ENCODE data around the gene FGF7. TPM values are rescaled to one million over a fixed set of nuclear protein-coding genes. Genes with fewer than 3 reads are reported as not detected.
"Not testable (repeated sequence)": the region's sequence is repeated elsewhere in the genome, so short reads cannot be mapped to it uniquely, and the experiment has no call there.

Gene FGF7
- total RNA-seq, 2 experiments from 2014 or later, result not detected

DNA sequence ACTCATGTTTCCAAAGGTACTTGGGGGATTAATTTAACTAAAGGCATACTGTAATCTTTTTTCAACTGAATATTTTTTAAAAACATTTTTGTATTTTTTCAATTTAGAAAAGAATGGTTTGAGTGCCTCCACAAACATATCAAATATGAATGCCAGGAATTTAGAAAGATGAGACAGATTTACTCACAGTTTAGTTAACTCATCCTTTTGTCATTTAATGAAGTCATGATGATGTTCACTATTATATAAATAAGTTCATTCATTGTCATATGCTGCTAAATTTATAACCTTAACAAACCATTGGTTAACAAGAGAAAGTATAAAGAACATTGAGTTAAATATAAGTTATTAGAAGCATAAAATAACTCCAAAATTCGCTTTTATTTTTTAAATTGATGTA is 50.0 kb downstream of the FGF7 start:
- Histone ChIP-seq H3K27me3 (ENCODE audit: control insufficient read depth in 1 of 2, insufficient read depth in 2 of 2, low read length in 2 of 2) (no peaks in the 10 kb centered on the region), H3K36me3 (ENCODE audit: insufficient read depth, low read length) (no peaks in the 10 kb centered on the region), H3K4me1 (ENCODE audit: insufficient read depth, low read length) (no peaks in the 10 kb centered on the region), H3K4me3 (ENCODE audit: low read length) (no peak overlapping the region), H3K9me3 (ENCODE audit: control insufficient read depth in 1 of 2, insufficient read depth in 1 of 2, low read length in 2 of 2) (no peaks in the 10 kb centered on the region), H3K27ac (ENCODE audit: low read depth in 1 of 2, low read length in 2 of 2) (no peak overlapping the region)
- no peaks in the 10 kb centered on the region for H3K9me3 Mint-ChIP-seq
- H3K27me3 Mint-ChIP-seq, result no peaks in the 10 kb centered on the region
- CTCF ChIA-PET, result no interaction called here
- H3K4me3 Mint-ChIP-seq, result no peak overlapping the region
- H3K27ac Mint-ChIP-seq, result no peak overlapping the region
- TF ChIP-seq, protein P1, sequence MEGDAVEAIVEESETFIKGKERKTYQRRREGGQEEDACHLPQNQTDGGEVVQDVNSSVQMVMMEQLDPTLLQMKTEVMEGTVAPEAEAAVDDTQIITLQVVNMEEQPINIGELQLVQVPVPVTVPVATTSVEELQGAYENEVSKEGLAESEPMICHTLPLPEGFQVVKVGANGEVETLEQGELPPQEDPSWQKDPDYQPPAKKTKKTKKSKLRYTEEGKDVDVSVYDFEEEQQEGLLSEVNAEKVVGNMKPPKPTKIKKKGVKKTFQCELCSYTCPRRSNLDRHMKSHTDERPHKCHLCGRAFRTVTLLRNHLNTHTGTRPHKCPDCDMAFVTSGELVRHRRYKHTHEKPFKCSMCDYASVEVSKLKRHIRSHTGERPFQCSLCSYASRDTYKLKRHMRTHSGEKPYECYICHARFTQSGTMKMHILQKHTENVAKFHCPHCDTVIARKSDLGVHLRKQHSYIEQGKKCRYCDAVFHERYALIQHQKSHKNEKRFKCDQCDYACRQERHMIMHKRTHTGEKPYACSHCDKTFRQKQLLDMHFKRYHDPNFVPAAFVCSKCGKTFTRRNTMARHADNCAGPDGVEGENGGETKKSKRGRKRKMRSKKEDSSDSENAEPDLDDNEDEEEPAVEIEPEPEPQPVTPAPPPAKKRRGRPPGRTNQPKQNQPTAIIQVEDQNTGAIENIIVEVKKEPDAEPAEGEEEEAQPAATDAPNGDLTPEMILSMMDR (IDR thresholded peaks at IDR 0.05), result no peak
- DNase-seq (no peak), ATAC-seq (ENCODE audit: poor library complexity) (no peak)
- no peaks in the 10 kb centered on the region for H3K36me3 Mint-ChIP-seq (ENCODE audit: low read depth)
- no peaks in the 10 kb centered on the region for H3K4me1 Mint-ChIP-seq (ENCODE audit: low read depth)
- intact Hi-C loops (cut with DNase I, micrococcal nuclease), result no loop called here
- POLR2A ChIA-PET, result no interaction called here

DNA sequence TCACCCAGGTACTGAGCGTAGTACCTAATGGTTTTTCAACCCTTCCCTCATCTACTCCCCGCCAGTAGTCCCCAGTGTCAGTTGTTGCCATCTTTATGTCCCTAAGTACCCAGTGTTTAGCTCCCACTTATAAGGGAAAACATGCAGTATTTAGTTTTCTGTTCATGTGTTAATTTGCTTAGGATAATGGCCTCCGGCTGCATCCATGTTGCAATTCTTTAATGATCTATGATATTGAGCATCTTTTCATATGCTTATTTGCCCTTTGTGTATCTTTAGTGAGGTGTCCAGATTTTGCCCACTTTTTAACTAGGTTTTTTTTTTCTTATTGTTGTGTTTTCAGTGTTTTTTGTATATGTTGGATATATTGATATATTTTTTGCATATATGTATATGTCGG is 55.0 kb downstream of the FGF7 start:
- H3K27ac Mint-ChIP-seq; H3K4me1 ChIP-seq (ENCODE audit: insufficient read depth, low read length); H3K9me3 ChIP-seq (ENCODE audit: control insufficient read depth in 1 of 2, insufficient read depth in 1 of 2, low read length in 2 of 2); H3K27ac ChIP-seq (ENCODE audit: low read depth in 1 of 2, low read length in 2 of 2); H3K4me1 Mint-ChIP-seq (ENCODE audit: low read depth); intact Hi-C loops (cut with DNase I, micrococcal nuclease); ATAC-seq (ENCODE audit: poor library complexity); H3K4me3 ChIP-seq (ENCODE audit: low read length); DNase-seq; H3K36me3 ChIP-seq (ENCODE audit: insufficient read depth, low read length); H3K4me3 Mint-ChIP-seq; H3K36me3 Mint-ChIP-seq (ENCODE audit: low read depth); H3K27me3 ChIP-seq (ENCODE audit: control insufficient read depth in 1 of 2, insufficient read depth in 2 of 2, low read length in 2 of 2); H3K9me3 Mint-ChIP-seq; POLR2A ChIA-PET; CTCF ChIA-PET; H3K27me3 Mint-ChIP-seq: not testable (repeated sequence)

DNA sequence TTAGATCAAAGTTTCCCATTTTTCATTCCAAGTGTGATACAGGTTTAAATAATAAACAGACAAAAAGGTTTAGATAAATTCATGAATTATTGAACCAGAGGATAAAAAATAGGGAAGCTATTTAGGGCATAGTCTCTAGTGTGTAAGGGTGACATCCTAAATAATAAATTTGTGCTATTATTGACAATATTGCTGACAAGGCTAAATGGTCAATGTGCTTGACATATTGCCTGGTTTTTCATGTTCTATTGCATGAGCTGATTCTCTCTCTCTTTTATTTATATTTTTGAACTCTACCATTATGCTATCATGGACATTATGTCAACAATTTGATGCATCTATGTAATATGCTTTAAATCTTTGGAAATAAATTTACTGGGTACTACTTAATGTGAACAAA is 55.9 kb downstream of the FGF7 start:
- DNase-seq; H3K4me1 Mint-ChIP-seq (ENCODE audit: low read depth); H3K36me3 Mint-ChIP-seq (ENCODE audit: low read depth); H3K4me1 ChIP-seq (ENCODE audit: insufficient read depth, low read length); H3K4me3 Mint-ChIP-seq; H3K27me3 ChIP-seq (ENCODE audit: control insufficient read depth in 1 of 2, insufficient read depth in 2 of 2, low read length in 2 of 2); H3K27ac Mint-ChIP-seq; H3K36me3 ChIP-seq (ENCODE audit: insufficient read depth, low read length); CTCF ChIA-PET; H3K9me3 ChIP-seq (ENCODE audit: control insufficient read depth in 1 of 2, insufficient read depth in 1 of 2, low read length in 2 of 2); H3K27me3 Mint-ChIP-seq; ATAC-seq (ENCODE audit: poor library complexity); intact Hi-C loops (cut with DNase I, micrococcal nuclease); H3K9me3 Mint-ChIP-seq; H3K4me3 ChIP-seq (ENCODE audit: low read length); POLR2A ChIA-PET; H3K27ac ChIP-seq (ENCODE audit: low read depth in 1 of 2, low read length in 2 of 2): not testable (repeated sequence)

- H3K4me1 Mint-ChIP-seq (ENCODE audit: low read depth); H3K27ac Mint-ChIP-seq; H3K9me3 ChIP-seq (ENCODE audit: control insufficient read depth in 1 of 2, insufficient read depth in 1 of 2, low read length in 2 of 2); H3K36me3 Mint-ChIP-seq (ENCODE audit: low read depth); DNase-seq; intact Hi-C loops (cut with DNase I, micrococcal nuclease); H3K4me3 Mint-ChIP-seq; H3K4me1 ChIP-seq (ENCODE audit: insufficient read depth, low read length); H3K27me3 ChIP-seq (ENCODE audit: control insufficient read depth in 1 of 2, insufficient read depth in 2 of 2, low read length in 2 of 2); POLR2A ChIA-PET; H3K27me3 Mint-ChIP-seq; H3K36me3 ChIP-seq (ENCODE audit: insufficient read depth, low read length); ATAC-seq (ENCODE audit: poor library complexity); CTCF ChIA-PET; H3K4me3 ChIP-seq (ENCODE audit: low read length); H3K9me3 Mint-ChIP-seq; H3K27ac ChIP-seq (ENCODE audit: low read depth in 1 of 2, low read length in 2 of 2): not testable (repeated sequence)
Observed at GRCh38 chr15:49485401-49485800, 62.4 kb downstream of the FGF7 start.

GRCh38 chr15:49490966-49491365 is 67.9 kb downstream of the FGF7 start:
- POLR2A ChIA-PET, result no interaction called here
- no peaks in the 10 kb centered on the region for H3K9me3 Mint-ChIP-seq

More at GRCh38 chr15:49490966-49491365, 67.9 kb downstream of the FGF7 start:
- Histone ChIP-seq H3K36me3 (ENCODE audit: insufficient read depth, low read length) (no peaks in the 10 kb centered on the region), H3K4me1 (ENCODE audit: insufficient read depth, low read length) (no peaks in the 10 kb centered on the region), H3K27ac (ENCODE audit: low read depth in 1 of 2, low read length in 2 of 2) (no peak overlapping the region), H3K4me3 (ENCODE audit: low read length) (no peak overlapping the region), H3K9me3 (ENCODE audit: control insufficient read depth in 1 of 2, insufficient read depth in 1 of 2, low read length in 2 of 2) (no peaks in the 10 kb centered on the region), H3K27me3 (ENCODE audit: control insufficient read depth in 1 of 2, insufficient read depth in 2 of 2, low read length in 2 of 2) (no peaks in the 10 kb centered on the region)
- CTCF ChIA-PET, result no interaction called here
- intact Hi-C loops (cut with DNase I, micrococcal nuclease), result no loop called here
- Mint-ChIP-seq H3K36me3 (ENCODE audit: low read depth) (no peaks in the 10 kb centered on the region), H3K4me1 (ENCODE audit: low read depth) (no peaks in the 10 kb centered on the region), H3K27ac (no peak overlapping the region), H3K4me3 (no peak overlapping the region), H3K27me3 (no peaks in the 10 kb centered on the region)
- DNase-seq, result no peak
- TF ChIP-seq, protein P1 (IDR thresholded peaks at IDR 0.05), result no peak
- no peak for ATAC-seq (ENCODE audit: poor library complexity)
